Ectodermal cell (in vitro differentiated cells): ENCODE data around the gene FBXO48.

Experiments used
- H3K27ac ChIP-seq: 2 replicates; pipeline ENCODE4 v1.7.0; 2013; ENCODE audit warnings: mild to moderate bottlenecking, low read depth, low read length; ENCODE audit not compliant: insufficient read depth, poor library complexity, severe bottlenecking
- H3K27me3 ChIP-seq: 2 replicates; pipeline ENCODE4 v1.7.0; 2013; ENCODE audit warnings: mild to moderate bottlenecking, low read length; ENCODE audit not compliant: insufficient read depth, control insufficient read depth, poor library complexity, severe bottlenecking
- H3K36me3 ChIP-seq: one replicate; pipeline ENCODE4 v1.7.0; 2013; ENCODE audit warnings: low read length; ENCODE audit not compliant: control insufficient read depth, insufficient read depth
- H3K4me1 ChIP-seq: one replicate; pipeline ENCODE4 v1.7.0; 2013; ENCODE audit warnings: low read length; ENCODE audit not compliant: control insufficient read depth, insufficient read depth
- H3K4me3 ChIP-seq: 2 replicates; pipeline ENCODE4 v1.7.0; 2013; ENCODE audit warnings: low read depth, low read length, control low read depth; ENCODE audit not compliant: insufficient read depth
- H3K9me3 ChIP-seq: 2 replicates; pipeline ENCODE4 v1.7.0; 2013; ENCODE audit warnings: mild to moderate bottlenecking, low read length, moderate library complexity; ENCODE audit not compliant: control insufficient read depth
- WGBS, 2 experiments: methylation state at CpG; one replicate each; pipeline ENCODE4 v1.1.7; 2013; ENCODE audit warnings: missing lambda C conversion rate in 2 of 2; 5-methylcytosine and 5-hydroxymethylcytosine counted together

FBXO48 gene

DNA sequence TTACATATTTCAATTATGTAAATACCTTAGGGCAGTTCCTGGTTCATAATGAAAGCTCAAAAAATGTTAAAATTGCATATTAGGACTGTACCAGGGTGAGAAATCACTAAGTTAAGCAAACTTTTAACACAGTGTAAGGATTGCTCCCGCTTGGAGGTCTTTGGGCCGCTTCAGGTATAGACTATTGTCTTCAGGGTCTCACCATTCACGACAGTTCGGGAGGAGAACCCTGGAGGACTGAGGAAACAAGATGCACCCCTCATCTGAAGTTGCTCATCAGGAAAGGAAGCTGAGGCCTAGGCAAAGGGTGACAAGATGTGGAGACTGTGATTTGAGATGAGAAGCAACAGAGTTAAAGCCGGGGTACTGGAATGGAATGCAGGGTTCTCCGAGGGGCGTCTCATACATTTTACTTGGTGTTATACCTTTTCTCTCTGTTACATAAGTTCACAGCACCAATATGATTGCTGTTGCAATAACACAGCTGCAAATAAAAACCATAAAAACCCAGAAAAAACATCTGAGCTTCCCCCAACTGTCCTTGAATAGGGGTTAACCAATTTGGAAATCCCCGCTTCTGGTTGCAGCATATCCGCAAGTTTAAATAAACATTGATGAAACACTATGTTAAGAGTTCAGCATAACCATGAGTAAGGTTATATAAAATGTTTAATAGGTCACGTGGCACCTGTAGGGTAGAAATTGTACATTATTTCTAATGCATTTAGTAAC is 40.1 kb downstream of the FBXO48 start:
- no peak overlapping the region for H3K4me3 ChIP-seq
- WGBS, 2 experiments = 93 to 95% methylated on average over 10 of the region's 10 CpGs

DNA sequence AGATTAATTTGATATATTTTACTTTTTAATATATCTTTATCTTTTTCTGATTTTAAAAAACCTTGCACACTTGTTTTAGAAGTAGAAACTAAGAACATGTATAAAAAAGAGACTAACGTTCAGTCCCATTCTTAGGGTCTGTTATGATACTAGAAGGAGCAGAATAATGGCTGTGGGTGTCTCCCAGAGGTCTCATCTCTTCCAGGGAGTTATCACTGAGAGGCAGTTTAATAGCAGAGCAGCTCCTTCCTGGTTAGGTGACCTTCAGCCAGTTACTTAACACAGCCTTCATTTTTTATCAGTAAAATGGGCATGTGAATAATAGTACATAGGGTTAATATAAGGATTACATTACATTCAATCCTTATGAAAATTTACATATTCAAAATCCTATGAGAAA is 40.6 kb downstream of the FBXO48 start:
- Histone ChIP-seq H3K27me3 (no peaks in the 10 kb centered on the region), H3K9me3 (no peaks in the 10 kb centered on the region), H3K36me3 (no peaks in the 10 kb centered on the region), H3K4me3 (no peak overlapping the region), H3K4me1 (no peaks in the 10 kb centered on the region), H3K27ac (no peak overlapping the region)
- WGBS, 2 experiments = 100% methylated on average over 1 of the region's 1 CpG

More for the DNA sequence above, 40.1 kb downstream of the FBXO48 start:
- Histone ChIP-seq H3K36me3 (no peaks in the 10 kb centered on the region), H3K4me1 (no peaks in the 10 kb centered on the region), H3K27me3 (no peaks in the 10 kb centered on the region), H3K9me3 (no peaks in the 10 kb centered on the region), H3K27ac (no peak overlapping the region)

DNA sequence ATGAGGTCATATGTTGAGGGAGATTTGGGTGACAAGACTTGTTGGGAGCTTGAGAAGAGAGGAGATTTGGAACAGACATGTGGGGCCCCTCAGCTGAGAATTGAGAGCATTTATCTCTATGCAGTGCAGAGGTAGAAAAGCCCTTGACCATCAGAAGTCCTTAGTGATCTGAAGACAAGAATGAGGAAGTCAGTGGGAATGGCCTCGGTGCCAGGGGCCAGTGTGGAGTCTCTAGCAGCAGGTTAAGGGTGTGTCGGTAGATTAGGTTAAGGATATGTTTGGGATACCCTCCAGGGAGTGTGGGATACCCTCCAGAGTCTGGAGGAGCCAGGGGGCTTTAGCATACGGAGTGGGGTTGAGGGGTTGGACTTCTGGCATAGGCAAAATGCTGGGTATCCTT is 41.6 kb downstream of the FBXO48 start:
- no peaks in the 10 kb centered on the region for H3K27me3 ChIP-seq
- no peak overlapping the region for H3K4me3 ChIP-seq
- no peaks in the 10 kb centered on the region for H3K9me3 ChIP-seq
- 90 to 95% methylated on average over 3 of the region's 3 CpGs for WGBS, 2 experiments
- no peak overlapping the region for H3K27ac ChIP-seq
- no peaks in the 10 kb centered on the region for H3K4me1 ChIP-seq
- no peaks in the 10 kb centered on the region for H3K36me3 ChIP-seq

DNA sequence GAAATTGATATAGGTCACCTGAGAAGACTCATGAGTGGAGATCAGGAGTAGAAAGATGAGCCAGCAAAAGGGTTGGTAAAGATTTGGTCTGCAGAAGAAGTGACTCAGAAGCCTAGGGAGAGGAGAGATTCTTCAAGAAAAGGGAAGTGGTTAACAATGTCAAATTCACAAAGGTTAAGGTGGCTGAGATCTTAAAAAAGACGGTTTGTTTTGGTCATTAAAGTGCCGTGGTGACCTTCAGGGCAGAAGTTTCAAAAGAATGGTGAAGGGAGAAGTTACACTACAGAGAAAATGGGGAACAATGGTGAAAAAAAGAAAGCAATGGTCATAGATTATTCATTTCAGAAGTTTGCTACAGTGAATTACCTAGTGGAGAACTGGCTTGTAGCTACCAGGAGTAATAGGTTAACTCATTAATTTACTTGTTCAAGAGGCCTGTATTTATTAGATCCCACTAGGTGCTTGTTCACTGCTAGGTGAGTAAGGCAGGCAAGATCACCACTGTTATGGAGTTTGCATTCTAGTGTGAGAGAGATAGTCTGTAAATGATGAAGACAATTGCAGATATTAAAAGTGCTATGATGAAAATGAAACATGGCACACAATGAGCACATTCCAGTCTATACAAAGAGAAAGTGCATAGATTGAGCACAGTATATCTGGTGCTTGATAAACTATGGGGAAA is 43.0 kb downstream of the FBXO48 start:
- no peaks in the 10 kb centered on the region for H3K4me1 ChIP-seq
- H3K27me3 ChIP-seq = no peaks in the 10 kb centered on the region
- H3K36me3 ChIP-seq = no peaks in the 10 kb centered on the region
- H3K27ac ChIP-seq = no peak overlapping the region
- H3K4me3 ChIP-seq = no peak overlapping the region
- no peaks in the 10 kb centered on the region for H3K9me3 ChIP-seq
- WGBS, 2 experiments = 83 to 95% methylated on average over 2 of the region's 2 CpGs

DNA sequence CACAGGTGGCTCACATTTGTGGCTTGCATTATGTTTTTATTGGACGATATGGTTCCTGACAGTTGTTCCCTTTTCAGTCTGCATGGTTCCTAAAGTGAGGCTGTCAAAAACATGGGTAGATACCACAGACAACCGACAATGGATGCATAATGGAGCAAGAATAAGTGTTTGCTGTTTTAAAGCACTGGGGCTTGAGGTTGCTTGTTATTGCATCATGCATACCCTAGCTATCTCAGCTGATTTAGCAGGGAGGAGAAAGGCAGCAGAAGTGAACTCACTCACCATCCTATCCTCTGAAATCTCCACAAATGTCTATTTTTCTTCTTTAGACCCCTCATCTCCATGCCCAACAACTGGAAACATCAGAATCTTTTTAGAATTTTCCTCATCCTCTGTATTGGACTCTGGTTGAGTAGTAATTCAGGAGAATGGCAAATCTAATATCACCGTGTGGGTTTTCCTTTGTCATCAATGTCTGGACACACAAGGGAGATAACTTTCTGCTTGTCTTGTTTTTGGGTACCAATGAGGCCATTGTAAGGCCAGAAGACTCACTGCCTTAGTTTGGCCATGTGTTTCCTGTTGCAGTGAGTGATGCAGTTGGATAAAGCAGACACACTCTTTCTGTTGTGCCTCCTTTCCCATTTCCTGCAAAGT is 46.7 kb downstream of the FBXO48 start:
- Histone ChIP-seq H3K27me3 (no peaks in the 10 kb centered on the region), H3K4me3 (no peak overlapping the region)
- WGBS, 2 experiments = 96 to 98% methylated on average over 3 of the region's 3 CpGs

DNA sequence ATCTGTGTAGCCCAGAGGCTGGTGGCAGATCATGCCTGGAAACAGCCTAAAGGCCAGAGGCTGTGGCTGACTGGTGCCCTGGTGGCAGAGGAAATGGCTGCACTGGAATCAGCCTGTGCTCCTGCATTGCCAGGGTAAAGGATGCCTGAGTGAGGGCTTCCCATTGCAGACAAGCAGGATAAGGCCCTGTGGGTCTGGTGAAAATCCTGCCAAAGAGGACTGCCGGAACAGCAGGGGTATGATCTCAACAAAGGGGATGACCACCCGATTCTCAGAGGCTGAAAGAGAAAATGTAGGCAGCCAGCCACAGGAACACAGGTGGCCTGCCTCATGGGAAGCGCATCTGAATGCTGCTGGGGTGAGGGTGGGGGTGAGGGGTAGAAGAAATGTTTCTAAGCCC is 48.2 kb downstream of the FBXO48 start:
- Histone ChIP-seq H3K36me3 (no peaks in the 10 kb centered on the region), H3K9me3 (no peaks in the 10 kb centered on the region), H3K4me3 (no peak overlapping the region), H3K27ac (no peak overlapping the region), H3K27me3 (no peaks in the 10 kb centered on the region), H3K4me1 (peaks cover 3% of the 10 kb centered on the region)
- WGBS, 2 experiments = 37 to 43% methylated on average over 3 of the region's 3 CpGs

More for the DNA sequence above, 46.7 kb downstream of the FBXO48 start:
- Histone ChIP-seq H3K4me1 (peaks cover 3% of the 10 kb centered on the region), H3K36me3 (no peaks in the 10 kb centered on the region), H3K9me3 (no peaks in the 10 kb centered on the region), H3K27ac (no peak overlapping the region)

DNA sequence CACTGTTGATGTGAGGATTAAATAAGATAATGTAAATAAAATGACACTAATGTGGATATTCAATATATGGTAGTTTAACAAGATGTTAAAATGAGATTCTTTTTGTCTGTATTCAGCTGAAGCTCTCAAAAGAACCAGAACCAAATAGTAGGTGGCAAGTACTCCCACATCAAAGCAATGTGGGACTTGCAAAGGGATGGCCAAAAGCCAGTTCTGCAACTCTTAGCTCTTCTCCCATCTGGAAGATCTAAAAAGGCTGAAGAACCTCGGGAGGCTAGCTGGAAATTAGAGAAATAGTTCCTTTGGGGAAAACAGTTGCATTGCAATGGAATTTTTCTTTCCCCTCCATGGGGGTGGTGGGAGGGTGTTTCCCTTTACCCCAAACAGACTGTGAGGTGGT is 48.7 kb downstream of the FBXO48 start:
- no peak overlapping the region for H3K4me3 ChIP-seq
- peaks cover 3% of the 10 kb centered on the region for H3K4me1 ChIP-seq
- H3K9me3 ChIP-seq = no peaks in the 10 kb centered on the region
- 85% methylated on average over 1 of the region's 1 CpG; no CpG with 5 or more reads in 1 of the 2 experiments for WGBS, 2 experiments
- no peaks in the 10 kb centered on the region for H3K36me3 ChIP-seq
- H3K27ac ChIP-seq = no peak overlapping the region
- H3K27me3 ChIP-seq = no peaks in the 10 kb centered on the region

DNA sequence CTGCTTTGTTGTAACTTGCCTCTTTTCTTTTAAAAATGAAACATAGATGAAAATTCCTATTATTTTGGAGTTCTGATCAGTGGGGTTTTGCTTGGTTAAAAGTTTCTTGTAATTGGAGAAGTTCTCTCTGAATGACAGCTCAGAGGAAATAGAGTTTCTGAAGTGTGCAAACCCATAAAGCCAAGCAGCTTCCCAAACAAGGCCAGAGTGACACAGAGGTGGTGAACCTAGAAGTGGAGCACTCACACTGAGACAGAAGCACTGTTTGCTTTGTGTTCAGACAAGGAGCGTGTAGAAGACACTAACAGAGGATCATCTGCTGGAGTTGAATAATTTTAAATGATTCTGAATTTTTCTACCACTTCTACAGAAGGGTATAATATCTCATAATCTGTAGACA is 49.2 kb downstream of the FBXO48 start:
- Histone ChIP-seq H3K27me3 (no peaks in the 10 kb centered on the region), H3K4me3 (no peak overlapping the region), H3K4me1 (peaks cover 3% of the 10 kb centered on the region), H3K36me3 (no peaks in the 10 kb centered on the region), H3K9me3 (no peaks in the 10 kb centered on the region), H3K27ac (no peak overlapping the region)
- 50 to 54% methylated on average over 1 of the region's 1 CpG for WGBS, 2 experiments

DNA sequence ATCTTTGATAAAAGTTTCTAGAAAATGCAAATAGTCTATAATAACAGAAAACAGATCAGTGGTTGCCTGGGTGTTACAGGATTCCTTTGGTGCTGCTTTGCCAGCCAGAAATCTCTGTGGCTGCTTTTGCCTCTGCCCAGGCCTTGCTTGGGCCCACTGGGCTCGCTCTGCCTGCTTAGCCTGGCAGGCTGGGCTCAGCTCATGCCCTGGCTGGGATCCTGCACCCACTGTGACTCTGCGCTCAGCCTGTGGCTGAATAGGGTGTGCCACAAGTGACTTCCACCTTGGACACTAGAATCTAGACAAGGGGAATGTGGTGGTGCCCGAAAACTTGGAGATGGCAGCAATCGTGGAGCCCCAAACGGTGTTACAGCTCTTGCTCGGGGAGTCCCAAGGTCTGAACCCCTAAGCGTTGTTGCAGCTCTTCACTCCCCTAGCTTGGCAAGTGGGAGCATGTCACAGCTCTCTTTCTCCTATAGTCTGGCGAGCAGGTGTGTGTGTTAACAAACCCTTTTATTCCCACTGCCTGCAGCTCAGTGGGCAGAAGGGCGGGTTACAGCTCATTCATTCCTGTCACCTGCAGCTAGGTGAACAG is 50.9 kb downstream of the FBXO48 start:
- no peaks in the 10 kb centered on the region for H3K36me3 ChIP-seq
- peaks cover 3% of the 10 kb centered on the region for H3K4me1 ChIP-seq
- WGBS, 2 experiments = 94 to 96% methylated on average over 9 of the region's 9 CpGs
- no peak overlapping the region for H3K27ac ChIP-seq
- H3K4me3 ChIP-seq = no peak overlapping the region
- H3K27me3 ChIP-seq = no peaks in the 10 kb centered on the region
- no peaks in the 10 kb centered on the region for H3K9me3 ChIP-seq

DNA sequence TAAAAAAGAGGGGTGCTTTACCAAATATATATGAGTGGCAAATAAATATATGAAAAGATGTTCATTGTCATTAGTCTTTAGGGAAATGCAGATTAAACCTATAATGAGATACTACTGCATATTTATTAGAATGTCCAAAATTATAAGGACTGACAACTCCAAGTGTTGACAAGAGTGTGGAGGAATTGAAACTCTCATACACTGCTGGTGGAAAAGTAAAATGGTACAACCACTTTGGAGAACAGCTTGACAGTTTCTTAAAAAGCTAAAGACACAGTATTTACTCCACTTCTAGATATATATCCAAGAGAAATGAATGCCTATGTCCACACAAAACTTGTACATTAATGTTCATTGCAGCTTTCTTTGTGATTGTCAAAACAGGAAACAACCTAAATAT is 51.6 kb downstream of the FBXO48 start:
- no peaks in the 10 kb centered on the region for H3K27me3 ChIP-seq
- H3K4me3 ChIP-seq = no peak overlapping the region
- no peak overlapping the region for H3K27ac ChIP-seq
- H3K4me1 ChIP-seq = peaks cover 3% of the 10 kb centered on the region
- no peaks in the 10 kb centered on the region for H3K36me3 ChIP-seq
- H3K9me3 ChIP-seq = no peaks in the 10 kb centered on the region
